SK-N-MC (cell line): ENCODE data around the gene PRKG1.

Source experiments
- EZH2 ChIP-seq: fragments of 200-600 bp; sonication (generic); IDR thresholded peaks from one replicate; pipeline ENCODE4 v1.6.1; 2017; ENCODE audit warnings: antibody characterized with exemption
- POLR2AphosphoS5 ChIP-seq: IDR thresholded peaks from 2 replicates; pipeline ENCODE4 v1.6.1; 2012; ENCODE audit warnings: mild to moderate bottlenecking, low read depth, low read length, borderline replicate concordance

- no peak for TF ChIP-seq POLR2AphosphoS5
- TF ChIP-seq EZH2 = no peak
Measured at GRCh38 chr10:52269233-52269632, 1194.9 kb downstream of the PRKG1 start.
